ENCODE results near the gene MEI4.
"Not testable (repeated sequence)": the region's sequence is repeated elsewhere in the genome, so short reads cannot be mapped to it uniquely, and the experiment has no call there.

MEI4 gene

GRCh38 chr6:77716311-77716710 is 63.5 kb downstream of the MEI4 start:
- H3K4me3 ChIP-seq (replicated peaks; ENCODE audit: insufficient read depth, low read length), result no peak overlapping the region
- no peak overlapping the region for H3K27ac ChIP-seq (replicated peaks)
- no peaks in the 10 kb centered on the region for H3K27me3 ChIP-seq (ENCODE audit: insufficient read depth, poor library complexity, severe bottlenecking)
- TF ChIP-seq CTCF (IDR thresholded peaks at IDR 0.05; ENCODE audit: insufficient read depth, low read length) (no peak), REST (IDR thresholded peaks at IDR 0.05; ENCODE audit: insufficient replicate concordance, low read depth) (no peak), GABPA (IDR thresholded peaks at IDR 0.05; ENCODE audit: low read depth) (no peak)
- no peak for DNase-seq (ENCODE audit: low read depth in 1 of 2, low spot score in 1 of 2)

GRCh38 chr6:77736010-77736409 is 83.2 kb downstream of the MEI4 start:
- not testable (repeated sequence) for H3K27ac ChIP-seq (replicated peaks); DNase-seq (ENCODE audit: low read depth in 1 of 2, low spot score in 1 of 2); H3K27me3 ChIP-seq (ENCODE audit: insufficient read depth, poor library complexity, severe bottlenecking); H3K4me3 ChIP-seq (replicated peaks; ENCODE audit: insufficient read depth, low read length)

GRCh38 chr6:77740380-77740779 is 87.5 kb downstream of the MEI4 start:
- H3K27ac ChIP-seq (replicated peaks), result no peak overlapping the region
- no peak for DNase-seq (ENCODE audit: low read depth in 1 of 2, low spot score in 1 of 2)
- no peak overlapping the region for H3K4me3 ChIP-seq (replicated peaks; ENCODE audit: insufficient read depth, low read length)
- no peaks in the 10 kb centered on the region for H3K27me3 ChIP-seq (ENCODE audit: insufficient read depth, poor library complexity, severe bottlenecking)
- TF ChIP-seq GABPA (IDR thresholded peaks at IDR 0.05; ENCODE audit: low read depth) (no peak), CTCF (IDR thresholded peaks at IDR 0.05; ENCODE audit: insufficient read depth, low read length) (peak; percentile 19), SPI1 (IDR thresholded peaks at IDR 0.05; ENCODE audit: borderline replicate concordance, low read depth) (no peak), REST (IDR thresholded peaks at IDR 0.05; ENCODE audit: insufficient replicate concordance, low read depth) (no peak)

GRCh38 chr6:77752156-77752555 is 99.3 kb downstream of the MEI4 start:
- H3K27ac ChIP-seq (replicated peaks); DNase-seq (ENCODE audit: low read depth in 1 of 2, low spot score in 1 of 2); H3K4me3 ChIP-seq (replicated peaks; ENCODE audit: insufficient read depth, low read length); H3K27me3 ChIP-seq (ENCODE audit: insufficient read depth, poor library complexity, severe bottlenecking): not testable (repeated sequence)
- TF ChIP-seq SPI1 (IDR thresholded peaks at IDR 0.05; ENCODE audit: borderline replicate concordance, low read depth), result 0 out of 2 replicates have a peak, but pooled peaks have one; percentile 32

GRCh38 chr6:77762386-77762785 is 109.5 kb downstream of the MEI4 start:
- Histone ChIP-seq H3K4me3 (replicated peaks; ENCODE audit: insufficient read depth, low read length) (no peak overlapping the region), H3K27me3 (ENCODE audit: insufficient read depth, poor library complexity, severe bottlenecking) (peaks cover 2% of the 10 kb centered on the region), H3K27ac (replicated peaks) (no peak overlapping the region)
- no peak for DNase-seq (ENCODE audit: low read depth in 1 of 2, low spot score in 1 of 2)
- TF ChIP-seq GABPA (IDR thresholded peaks at IDR 0.05; ENCODE audit: low read depth), result no peak
- no peak for TF ChIP-seq POLR2AphosphoS5 (IDR thresholded peaks at IDR 0.05; ENCODE audit: low read depth)
- no peak for TF ChIP-seq SPI1 (IDR thresholded peaks at IDR 0.05; ENCODE audit: borderline replicate concordance, low read depth)
- TF ChIP-seq CTCF (IDR thresholded peaks at IDR 0.05; ENCODE audit: insufficient read depth, low read length), result no peak
- TF ChIP-seq REST (IDR thresholded peaks at IDR 0.05; ENCODE audit: insufficient replicate concordance, low read depth), result no peak
